ENCODE measurements around the gene NR6A1.
A peak's percentile ranks its signal among the peaks of the same experiment; 100 is the strongest.

NR6A1 gene

GRCh38 chr9:124794902-124795491 is 23.9 kb upstream of the NR6A1 start:
- no peak for DNase-seq

GRCh38 chr9:124793015-124793541 is 22.0 kb upstream of the NR6A1 start:
- DNase-seq: no peak

GRCh38 chr9:124792257-124793014 is 21.3 kb upstream of the NR6A1 start:
- no peak for DNase-seq

GRCh38 chr9:124790801-124791505 is 19.8 kb upstream of the NR6A1 start:
- DNase-seq: no peak

- no peak for DNase-seq
Observed at GRCh38 chr9:124790301-124790700, 19.2 kb upstream of the NR6A1 start.

- DNase-seq: no peak
Observed at GRCh38 chr9:124789531-124789930, 18.4 kb upstream of the NR6A1 start.

GRCh38 chr9:124788542-124789217 is 17.6 kb upstream of the NR6A1 start:
- DNase-seq: no peak

- DNase-seq: peak; percentile 9
Observed at GRCh38 chr9:124786881-124787573, 15.9 kb upstream of the NR6A1 start.

- DNase-seq: no peak
Observed at GRCh38 chr9:124784509-124784908, 13.4 kb upstream of the NR6A1 start.

GRCh38 chr9:124783830-124784229 is 12.7 kb upstream of the NR6A1 start:
- no peak for DNase-seq

- no peak for DNase-seq
Observed at GRCh38 chr9:124782661-124783574, 11.8 kb upstream of the NR6A1 start.

GRCh38 chr9:124781967-124782660 is 11.0 kb upstream of the NR6A1 start:
- DNase-seq: no peak

GRCh38 chr9:124780757-124781151 is 9.6 kb upstream of the NR6A1 start:
- no peak for DNase-seq

- no peak for DNase-seq
Observed at GRCh38 chr9:124780060-124780756, 9.1 kb upstream of the NR6A1 start.

GRCh38 chr9:124779368-124780059 is 8.4 kb upstream of the NR6A1 start:
- DNase-seq: no peak

- DNase-seq: no peak
Observed at GRCh38 chr9:124778575-124779367, 7.7 kb upstream of the NR6A1 start.

GRCh38 chr9:124776954-124777648 is 6.0 kb upstream of the NR6A1 start, which contains the start of gene OLFML2A:
TSS of gene OLFML2A (plus strand) at chr9:124777133. CDS start at chr9:124777271, 138 bp downstream.
- peak; percentile 45 for DNase-seq

GRCh38 chr9:124776618-124776953 is 5.5 kb upstream of the NR6A1 start:
- no peak for DNase-seq
